Fibroblast of pulmonary artery (primary cell): ENCODE measurements around the gene ST6GALNAC3.

ENCODE experiments used
- DNase-seq: peaks from one replicate; pipeline ENCODE4 v3.0.0-alpha.2; 2010; ENCODE audit warnings: low read depth
- H3K4me3 ChIP-seq: replicated peaks from 2 replicates; pipeline ENCODE4 v1.5.1; 2011; ENCODE audit warnings: low read depth, mild to moderate bottlenecking, control low read depth, low read length, moderate library complexity
- CTCF ChIP-seq: IDR thresholded peaks from 2 replicates; pipeline ENCODE4 v1.5.1; 2011; ENCODE audit warnings: mild to moderate bottlenecking, control low read depth, low read length, inconsistent platforms; ENCODE audit errors: missing control alignments

ST6GALNAC3 gene

GRCh38 chr1:76659171-76659940 lies 584.8 kb downstream of the ST6GALNAC3 start:
- no peak for DNase-seq
- no peak for TF ChIP-seq CTCF
- no peak overlapping the region for H3K4me3 ChIP-seq

- no peak overlapping the region for H3K4me3 ChIP-seq
- no peak for DNase-seq
- TF ChIP-seq CTCF = no peak
These were observed 587.0 kb downstream of the ST6GALNAC3 start for GRCh38 chr1:76661531-76661930.

GRCh38 chr1:76666499-76666898 lies 592.0 kb downstream of the ST6GALNAC3 start:
- DNase-seq = no peak
- no peak overlapping the region for H3K4me3 ChIP-seq
- no peak for TF ChIP-seq CTCF

- TF ChIP-seq CTCF = no peak
- no peak overlapping the region for H3K4me3 ChIP-seq
- no peak for DNase-seq
These were observed 593.5 kb downstream of the ST6GALNAC3 start for GRCh38 chr1:76668046-76668445.

GRCh38 chr1:76669131-76669530 lies 594.6 kb downstream of the ST6GALNAC3 start:
- no peak for DNase-seq
- TF ChIP-seq CTCF = no peak
- no peak overlapping the region for H3K4me3 ChIP-seq

GRCh38 chr1:76669624-76670315 lies 595.2 kb downstream of the ST6GALNAC3 start:
- DNase-seq = no peak
- no peak overlapping the region for H3K4me3 ChIP-seq
- no peak for TF ChIP-seq CTCF
